Endothelial cell of umbilical vein (primary cell): ENCODE results near the gene SLC4A4. TPM values are rescaled to one million over a fixed set of nuclear protein-coding genes. Genes with fewer than 3 reads are reported as not detected.

Source experiments
- BruUV-seq: library from RNA; stranded (reverse); fragments of 400-500 nt; replicated peaks from 2 replicates; lab custom pipeline; 2021; lab: Mats Ljungman, UMichigan
- CTCF ChIA-PET: fragments of 300-600, 350-600 bp; sonication (Branson Sonifier 250); formaldehyde crosslinking; loops from one replicate; lab custom pipeline; 2021; ENCODE audit warnings: antibody characterized with exemption, inconsistent platforms; lab: Charles Lee
- POLR2A ChIA-PET: fragments of 300-600, 350-600 bp; sonication (Branson Sonifier 250); formaldehyde crosslinking; loops from one replicate; lab custom pipeline; 2021; ENCODE audit warnings: antibody characterized with exemption, inconsistent platforms; lab: Charles Lee
- DNase-seq: peaks from one replicate; pipeline ENCODE4 v3.0.0-alpha.2; 2011; ENCODE audit warnings: low read depth, low spot score
- FAIRE-seq: peaks from 2 replicates; lab custom pipeline; 2011; peaks lifted over from hg19 to GRCh38; lab: Jason Lieb, UNC
- H2AFZ ChIP-seq: 2 replicates; pipeline ENCODE4 v1.6.0; 2012; ENCODE audit warnings: low read depth, low read length, control low read depth, inconsistent platforms
- H3K27ac ChIP-seq: 2 replicates; pipeline ENCODE4 v1.5.1; 2011; ENCODE audit warnings: low read depth, mild to moderate bottlenecking, control low read depth, low read length, moderate library complexity; ENCODE audit not compliant: insufficient read depth
- H3K27me3 ChIP-seq, 2 experiments: 2 replicates each; pipeline versions ENCODE4 v1.6.0 to v1.6.1; 2011; ENCODE audit warnings: low read length in 2 of 2, mixed read lengths in 1 of 2; ENCODE audit not compliant: control insufficient read depth in 2 of 2, insufficient read depth in 2 of 2
- H3K36me3 ChIP-seq, 2 experiments: 2 replicates in 1 of 2; 3 replicates in 1 of 2; pipeline ENCODE4 v1.5.1; 2011; ENCODE audit warnings: low read length in 2 of 2, mild to moderate bottlenecking in 1 of 2, moderate library complexity in 1 of 2; ENCODE audit not compliant: control insufficient read depth in 2 of 2, insufficient read depth in 2 of 2; ENCODE audit errors: extremely low read depth in 1 of 2
- H3K4me1 ChIP-seq: 3 replicates; pipeline ENCODE4 v1.5.1; 2011; ENCODE audit warnings: mild to moderate bottlenecking, low read length; ENCODE audit not compliant: control insufficient read depth, insufficient read depth; ENCODE audit errors: extremely low read depth
- H3K4me2 ChIP-seq: 2 replicates; pipeline ENCODE4 v1.6.1; 2011; ENCODE audit warnings: low read length, control low read depth, mixed read lengths; ENCODE audit not compliant: insufficient read depth
- H3K4me3 ChIP-seq, 3 experiments: fragments of 200-600 bp in 1 of 3; sonication (generic), shearing (Covaris generic) in 1 of 3; replicated peaks in 1 of 3; 2 replicates each; pipeline ENCODE4 v1.5.1; 2011 to 2016; ENCODE audit warnings: control low read depth in 3 of 3, low read length in 3 of 3, mild to moderate bottlenecking in 2 of 3, inconsistent platforms in 1 of 3, low read depth in 1 of 3, moderate library complexity in 1 of 3; ENCODE audit not compliant: insufficient read depth in 1 of 3
- H3K79me2 ChIP-seq: 2 replicates; pipeline ENCODE4 v1.6.0; 2012; ENCODE audit warnings: low read length, inconsistent platforms; ENCODE audit not compliant: control insufficient read depth, insufficient read depth
- H3K9ac ChIP-seq: replicated peaks from 2 replicates; pipeline ENCODE3; 2011; ENCODE audit warnings: low read length, control low read depth; ENCODE audit not compliant: insufficient read depth; ENCODE audit errors: extremely low read depth
- H3K9me1 ChIP-seq: replicated peaks from 3 replicates; pipeline ENCODE4 v1.6.0; 2011; ENCODE audit warnings: mild to moderate bottlenecking, low read length; ENCODE audit not compliant: control insufficient read depth, insufficient read depth; ENCODE audit errors: extremely low read depth
- H3K9me3 ChIP-seq: replicated peaks from 2 replicates; pipeline ENCODE4 v1.5.1; 2012; ENCODE audit warnings: low read length, inconsistent platforms; ENCODE audit not compliant: control insufficient read depth, insufficient read depth
- H4K20me1 ChIP-seq: replicated peaks from 2 replicates; pipeline ENCODE3; 2011; ENCODE audit warnings: mild to moderate bottlenecking, low read length; ENCODE audit not compliant: control insufficient read depth, insufficient read depth; ENCODE audit errors: extremely low read depth
- EZH2 ChIP-seq: IDR thresholded peaks from 2 replicates; pipeline ENCODE4 v1.6.1; 2012; ENCODE audit warnings: borderline replicate concordance, low read depth, mild to moderate bottlenecking, moderate library complexity, low read length, inconsistent platforms; ENCODE audit not compliant: severe bottlenecking
- FOS ChIP-seq: IDR thresholded peaks from 2 replicates; pipeline ENCODE4 v1.6.1; 2011; ENCODE audit warnings: mild to moderate bottlenecking, low read length, moderate library complexity, borderline replicate concordance; ENCODE audit not compliant: insufficient read depth
- GATA2 ChIP-seq: IDR thresholded peaks from 2 replicates; pipeline ENCODE4 v1.7.0; 2011; ENCODE audit warnings: low read depth, mild to moderate bottlenecking, moderate library complexity, mixed read lengths, low read length; ENCODE audit not compliant: insufficient read length, insufficient read depth
- JUN ChIP-seq: IDR thresholded peaks from 2 replicates; pipeline ENCODE4 v1.6.1; 2011; ENCODE audit warnings: borderline replicate concordance, low read depth; ENCODE audit not compliant: insufficient read length, insufficient read depth
- MYC ChIP-seq: IDR thresholded peaks from one replicate; pipeline ENCODE4 v1.6.1; 2011; ENCODE audit warnings: mild to moderate bottlenecking, low read depth, low read length
- POLR2A ChIP-seq: IDR thresholded peaks from 2 replicates; pipeline ENCODE4 v1.6.1; 2012; ENCODE audit warnings: low read depth, mild to moderate bottlenecking, control low read depth, low read length
- POLR2AphosphoS5 ChIP-seq: IDR thresholded peaks from 2 replicates; pipeline ENCODE4 v1.6.1; 2012; ENCODE audit warnings: low read depth, mild to moderate bottlenecking, control low read depth, low read length, moderate library complexity; ENCODE audit not compliant: insufficient read depth
- dilution Hi-C: fragments of 300-500 bp; cut with MboI; formaldehyde crosslinking; loops from one replicate; pipeline ENCODE4 v1.15.0; 2019; ENCODE audit warnings: low sequenced_read_pairs; ENCODE audit not compliant: extremely low pct_ligation_motif_present
- intact Hi-C: fragments of 100-400 bp; cut with micrococcal nuclease; formaldehyde crosslinking; loops from one replicate; pipeline ENCODE4 v1.10.0; 2022
- polyA plus RNA-seq, 4 experiments: library from polyadenylated mRNA; depleted of rRNA in 3 of 4; stranded (reverse) in 3 of 4; unstranded in 1 of 4; fragments of >200 nt; gene quantifications; 2 replicates each; pipeline versions ENCODE4 v1.2.1 to v1.2.3, GENCODE V29; 2011 to 2012; ENCODE audit warnings: missing spikeins in 1 of 4
- total RNA-seq: library from RNA; stranded (reverse); gene quantifications from 2 replicates; pipeline ENCODE4 v1.2.3, GENCODE V29; 2021
- TF ChIP-seq, protein P1 (sequence below): IDR thresholded peaks from 2 replicates; pipeline ENCODE4 v1.6.1; 2011; ENCODE audit not compliant: insufficient read depth, insufficient read length
- TF ChIP-seq, protein P2 (sequence below), 2 donors: IDR thresholded peaks; 1 replicate in 1 of 2; 2 replicates in 1 of 2; pipeline ENCODE4 v1.5.1; 2011; ENCODE audit warnings: low read length in 2 of 2, mild to moderate bottlenecking in 2 of 2, moderate library complexity in 2 of 2, control low read depth in 1 of 2, inconsistent platforms in 1 of 2, low read depth in 1 of 2; ENCODE audit not compliant: insufficient read depth in 1 of 2; ENCODE audit errors: extremely low read depth in 1 of 2

SLC4A4 gene
- total and polyA plus RNA-seq, 2 donors (not counting 3 experiments of a cell fraction or from before 2014, with no cell fraction given): not detected

DNA sequence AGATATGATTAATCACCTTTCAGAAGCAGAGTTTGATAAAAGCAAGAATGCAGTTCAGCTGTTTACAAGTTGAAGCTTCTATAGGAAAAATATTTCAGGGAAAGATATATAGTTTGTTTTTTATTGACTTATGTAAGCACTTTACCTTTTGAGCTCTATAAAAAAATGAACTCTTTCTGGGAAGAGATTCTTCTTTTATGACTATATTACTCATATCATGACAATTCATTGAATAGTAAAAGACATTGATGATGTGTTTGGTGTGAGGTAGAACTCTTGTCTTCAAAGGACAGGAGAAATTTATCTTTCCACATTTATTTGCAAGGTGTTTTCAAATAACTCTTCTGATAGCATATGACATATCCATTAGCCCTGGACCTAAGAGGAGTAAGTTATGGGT lies 156.6 kb downstream of the SLC4A4 start:
- Histone ChIP-seq H3K27me3 (no peaks in the 10 kb centered on the region), H3K4me3 (no peak overlapping the region), H3K9me3 (no peaks in the 10 kb centered on the region), H3K4me1 (no peaks in the 10 kb centered on the region), H3K9me1 (no peaks in the 10 kb centered on the region), H3K4me2 (no peak overlapping the region), H2AFZ (no peak overlapping the region), H3K79me2 (no peaks in the 10 kb centered on the region), H3K9ac (no peak overlapping the region), H3K36me3 (no peaks in the 10 kb centered on the region), H3K27ac (no peak overlapping the region), H4K20me1 (no peaks in the 10 kb centered on the region)
- no peak for FAIRE-seq
- intact Hi-C loops (no loop called here), dilution Hi-C loops (no loop called here)
- CTCF ChIA-PET: no interaction called here
- DNase-seq: no peak
- BruUV-seq: no TSS peak
- TF ChIP-seq, protein P1, sequence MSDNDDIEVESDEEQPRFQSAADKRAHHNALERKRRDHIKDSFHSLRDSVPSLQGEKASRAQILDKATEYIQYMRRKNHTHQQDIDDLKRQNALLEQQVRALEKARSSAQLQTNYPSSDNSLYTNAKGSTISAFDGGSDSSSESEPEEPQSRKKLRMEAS: no peak
- POLR2A ChIA-PET: no interaction called here

DNA sequence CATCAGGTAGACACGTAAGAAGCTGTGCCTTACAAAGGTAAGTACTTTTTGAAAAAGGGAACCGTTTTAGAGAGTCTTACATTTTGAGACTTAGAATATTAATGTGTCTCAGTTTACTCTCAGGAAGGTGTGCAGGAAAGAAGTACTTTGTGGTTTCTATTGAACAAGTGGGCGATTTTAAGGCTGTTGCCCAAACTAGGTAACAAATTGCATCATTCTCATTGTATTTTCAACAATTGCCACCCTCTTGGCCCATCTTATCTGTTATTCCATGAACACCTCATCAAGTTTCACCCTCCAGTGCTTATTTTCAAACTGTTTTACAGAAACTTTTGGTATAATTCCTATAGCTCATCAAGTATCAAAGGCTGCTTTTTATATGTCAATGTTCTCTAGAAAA lies 158.3 kb downstream of the SLC4A4 start:
- no peaks in the 10 kb centered on the region for H3K4me1 ChIP-seq
- TF ChIP-seq, protein P2, sequence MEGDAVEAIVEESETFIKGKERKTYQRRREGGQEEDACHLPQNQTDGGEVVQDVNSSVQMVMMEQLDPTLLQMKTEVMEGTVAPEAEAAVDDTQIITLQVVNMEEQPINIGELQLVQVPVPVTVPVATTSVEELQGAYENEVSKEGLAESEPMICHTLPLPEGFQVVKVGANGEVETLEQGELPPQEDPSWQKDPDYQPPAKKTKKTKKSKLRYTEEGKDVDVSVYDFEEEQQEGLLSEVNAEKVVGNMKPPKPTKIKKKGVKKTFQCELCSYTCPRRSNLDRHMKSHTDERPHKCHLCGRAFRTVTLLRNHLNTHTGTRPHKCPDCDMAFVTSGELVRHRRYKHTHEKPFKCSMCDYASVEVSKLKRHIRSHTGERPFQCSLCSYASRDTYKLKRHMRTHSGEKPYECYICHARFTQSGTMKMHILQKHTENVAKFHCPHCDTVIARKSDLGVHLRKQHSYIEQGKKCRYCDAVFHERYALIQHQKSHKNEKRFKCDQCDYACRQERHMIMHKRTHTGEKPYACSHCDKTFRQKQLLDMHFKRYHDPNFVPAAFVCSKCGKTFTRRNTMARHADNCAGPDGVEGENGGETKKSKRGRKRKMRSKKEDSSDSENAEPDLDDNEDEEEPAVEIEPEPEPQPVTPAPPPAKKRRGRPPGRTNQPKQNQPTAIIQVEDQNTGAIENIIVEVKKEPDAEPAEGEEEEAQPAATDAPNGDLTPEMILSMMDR (IDR thresholded peaks at IDR 0.05; ENCODE audit: extremely low read depth in 1 of 2, insufficient read depth in 1 of 2, low read depth in 1 of 2, low read length in 2 of 2): no peak
- TF ChIP-seq FOS (no peak), GATA2 (no peak), POLR2AphosphoS5 (no peak), EZH2 (no peak), JUN (no peak), POLR2A (no peak), MYC (no peak)
- H2AFZ ChIP-seq: no peak overlapping the region
- H3K79me2 ChIP-seq: no peaks in the 10 kb centered on the region
- no peak overlapping the region for H3K4me3 ChIP-seq
- H3K27me3 ChIP-seq: no peaks in the 10 kb centered on the region
- intact Hi-C loops (no loop called here), dilution Hi-C loops (no loop called here)
- H3K27ac ChIP-seq: no peak overlapping the region
- H4K20me1 ChIP-seq: no peaks in the 10 kb centered on the region
- ChIA-PET POLR2A (no interaction called here), CTCF (no interaction called here)
- H3K4me2 ChIP-seq: no peak overlapping the region
- no TSS peak for BruUV-seq
- no peaks in the 10 kb centered on the region for H3K9me3 ChIP-seq
- no peaks in the 10 kb centered on the region for H3K36me3 ChIP-seq
- H3K9me1 ChIP-seq: no peaks in the 10 kb centered on the region
- H3K9ac ChIP-seq: no peak overlapping the region
- DNase-seq (no peak), FAIRE-seq (no peak)
